Lung (tissue), 12 donors: ENCODE results near the gene UVSSA. TPM values are rescaled to one million over a fixed set of nuclear protein-coding genes. Genes with fewer than 3 reads are reported as not detected.

ENCODE experiments used
- ATAC-seq: fragments of 200-7000 bp; cut with Tn5 transposase; one replicate; pipeline ENCODE4 v1.9.1; 2020; ENCODE audit warnings: moderate number of reproducible peaks; ENCODE audit not compliant: insufficient read depth, low FRiP score
- DNase-seq, 3 donors: peaks; one replicate each; pipeline ENCODE4 v3.0.0-alpha.2; 2013 to 2017
- H3K27ac ChIP-seq, 2 donors: one replicate each; pipeline ENCODE4 v1.5.1; 2013; ENCODE audit warnings: mild to moderate bottlenecking in 2 of 2, moderate library complexity in 2 of 2, control low read depth in 1 of 2, inconsistent platforms in 1 of 2, low read depth in 1 of 2, low read length in 1 of 2
- H3K27me3 ChIP-seq, 3 donors: one replicate each; pipeline ENCODE4 v1.5.1; 2013; ENCODE audit warnings: low read length in 2 of 3; ENCODE audit not compliant: control insufficient read depth in 3 of 3, insufficient read depth in 3 of 3
- H3K36me3 ChIP-seq, 4 donors: one replicate each; pipeline ENCODE4 v1.5.1; 2013; ENCODE audit warnings: low read length in 4 of 4, mild to moderate bottlenecking in 1 of 4, moderate library complexity in 1 of 4; ENCODE audit not compliant: control insufficient read depth in 4 of 4, insufficient read depth in 4 of 4
- H3K4me1 ChIP-seq, 5 donors: one replicate each; pipeline ENCODE4 v1.5.1; 2013; ENCODE audit warnings: low read length in 5 of 5, mild to moderate bottlenecking in 2 of 5, moderate library complexity in 1 of 5; ENCODE audit not compliant: control insufficient read depth in 5 of 5, insufficient read depth in 5 of 5
- H3K4me3 ChIP-seq: one replicate; pipeline ENCODE4 v1.5.1; 2013; ENCODE audit warnings: mild to moderate bottlenecking, control low read depth, moderate library complexity
- H3K9ac ChIP-seq, 2 donors: one replicate each; pipeline ENCODE4 v1.5.1; 2013; ENCODE audit warnings: low read length in 2 of 2, control low read depth in 1 of 2; ENCODE audit not compliant: insufficient read depth in 1 of 2
- H3K9me3 ChIP-seq, 4 donors: one replicate each; pipeline ENCODE4 v1.5.1; 2013; ENCODE audit warnings: low read length in 3 of 4, mild to moderate bottlenecking in 1 of 4, moderate library complexity in 1 of 4; ENCODE audit not compliant: control insufficient read depth in 4 of 4, insufficient read depth in 3 of 4
- WGBS, 2 donors: extraction: QIAGEN DNeasy Blood & Tissue Kit; methylation state at CpG; one replicate each; pipeline ENCODE4 v1.1.7; 2013; 5-methylcytosine and 5-hydroxymethylcytosine counted together
- polyA plus RNA-seq, 2 donors: library from polyadenylated mRNA; stranded (reverse); fragments of 200-250 nt; gene quantifications; one replicate each; pipeline ENCODE4 v1.2.1, GENCODE V29; 2013
- total RNA-seq, 2 donors: library from RNA; depleted of rRNA in 1 of 2; stranded (reverse); fragments of >200 nt in 1 of 2; gene quantifications; one replicate each; pipeline ENCODE4 v1.2.1, GENCODE V29; 2014 to 2021
- TF ChIP-seq, protein P1 (sequence below): IDR thresholded peaks from 2 replicates; pipeline ENCODE4 v1.5.1; 2012; ENCODE audit warnings: mild to moderate bottlenecking; ENCODE audit errors: control extremely low read depth, extremely low read depth
- donor health status: control.
- donor health status: control.
- donor health status: Bipolar disorder and iron deficiency.
- donor health status: healthy.
- donor health status: DM: yes; HTN: yes; CAD: no.

The UVSSA gene
- total and polyA plus RNA-seq, 4 donors = 9.8 to 50.9 (median 17.7) TPM

DNA sequence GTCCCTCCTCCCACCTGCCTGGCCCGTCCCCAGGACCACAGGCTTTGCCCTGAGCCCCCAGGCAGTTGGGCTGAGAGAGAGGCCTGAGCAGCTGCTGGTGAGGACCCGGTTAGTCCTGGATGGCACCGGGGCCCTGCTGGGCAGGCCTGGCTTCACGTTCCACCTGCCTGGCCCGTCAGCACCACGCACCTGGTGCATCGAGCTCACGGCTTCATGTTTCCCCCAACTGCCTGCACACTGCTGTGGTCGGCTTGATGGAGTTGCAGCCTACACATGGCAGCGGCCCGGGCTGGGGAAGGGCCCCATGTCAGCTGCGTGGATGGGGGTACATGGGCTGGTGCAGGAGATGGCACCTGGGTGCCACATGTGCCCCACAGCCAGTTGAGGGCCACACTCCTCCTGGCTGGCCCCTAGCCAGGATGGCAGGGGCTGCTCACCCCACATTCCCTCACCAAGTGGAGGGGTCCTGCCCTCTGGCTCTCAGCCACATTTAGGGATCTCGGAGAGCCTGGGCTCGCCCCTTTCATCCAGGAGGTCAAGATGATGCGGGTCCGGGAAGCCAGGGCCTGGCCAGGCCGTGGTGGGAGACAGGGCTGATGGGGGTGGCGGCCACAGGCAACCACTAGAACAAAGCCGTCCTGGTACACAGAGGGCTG is 30.7 kb downstream of the UVSSA start:
- H3K9ac ChIP-seq = no peak overlapping the region
- DNase-seq (no peak), ATAC-seq (no peak)
- no peaks in the 10 kb centered on the region for H3K9me3 ChIP-seq
- WGBS, 2 donors = 92 to 97% methylated on average over 19 of the region's 19 CpGs
- peaks cover 0 to 60% (median 0%) of the 10 kb centered on the region in 4 donors for H3K36me3 ChIP-seq
- no peak overlapping the region for H3K27ac ChIP-seq
- H3K4me1 ChIP-seq = no peaks in the 10 kb centered on the region
- H3K27me3 ChIP-seq = no peaks in the 10 kb centered on the region
- TF ChIP-seq, protein P1, sequence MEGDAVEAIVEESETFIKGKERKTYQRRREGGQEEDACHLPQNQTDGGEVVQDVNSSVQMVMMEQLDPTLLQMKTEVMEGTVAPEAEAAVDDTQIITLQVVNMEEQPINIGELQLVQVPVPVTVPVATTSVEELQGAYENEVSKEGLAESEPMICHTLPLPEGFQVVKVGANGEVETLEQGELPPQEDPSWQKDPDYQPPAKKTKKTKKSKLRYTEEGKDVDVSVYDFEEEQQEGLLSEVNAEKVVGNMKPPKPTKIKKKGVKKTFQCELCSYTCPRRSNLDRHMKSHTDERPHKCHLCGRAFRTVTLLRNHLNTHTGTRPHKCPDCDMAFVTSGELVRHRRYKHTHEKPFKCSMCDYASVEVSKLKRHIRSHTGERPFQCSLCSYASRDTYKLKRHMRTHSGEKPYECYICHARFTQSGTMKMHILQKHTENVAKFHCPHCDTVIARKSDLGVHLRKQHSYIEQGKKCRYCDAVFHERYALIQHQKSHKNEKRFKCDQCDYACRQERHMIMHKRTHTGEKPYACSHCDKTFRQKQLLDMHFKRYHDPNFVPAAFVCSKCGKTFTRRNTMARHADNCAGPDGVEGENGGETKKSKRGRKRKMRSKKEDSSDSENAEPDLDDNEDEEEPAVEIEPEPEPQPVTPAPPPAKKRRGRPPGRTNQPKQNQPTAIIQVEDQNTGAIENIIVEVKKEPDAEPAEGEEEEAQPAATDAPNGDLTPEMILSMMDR = no peak
- H3K4me3 ChIP-seq = no peak overlapping the region

DNA sequence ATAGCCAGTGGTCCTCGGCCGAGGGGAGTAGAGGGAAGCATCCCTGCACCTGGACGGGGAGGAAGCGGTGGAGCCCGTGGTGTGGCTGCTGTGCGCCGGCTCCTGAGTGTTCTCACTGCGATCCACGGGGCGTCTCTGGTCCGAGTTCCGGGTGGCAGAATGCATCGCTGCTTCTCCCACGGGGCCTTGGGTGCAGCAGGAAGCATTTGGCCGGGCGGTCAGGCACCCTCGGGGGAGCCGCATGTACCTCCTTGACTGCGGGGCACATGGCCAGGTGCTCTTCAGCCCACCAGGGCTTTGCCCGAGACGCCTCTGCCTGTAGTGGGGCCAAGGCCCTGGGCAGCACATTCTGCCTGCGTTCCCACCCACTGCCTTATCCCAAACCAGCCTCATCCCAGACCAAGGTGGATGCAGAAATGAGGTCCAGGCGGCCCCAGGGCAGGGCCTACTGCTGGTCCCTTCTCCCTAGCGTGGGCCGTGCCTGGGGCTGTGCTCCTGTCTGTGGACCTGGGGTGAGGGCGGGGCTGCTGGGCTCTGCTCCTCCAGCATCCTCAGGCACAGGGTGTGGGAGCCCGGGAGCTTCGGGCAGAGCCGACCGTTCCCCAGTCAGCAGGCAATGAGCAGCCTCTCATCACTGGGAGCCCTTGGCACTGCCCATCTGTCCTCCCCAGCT is 31.7 kb downstream of the UVSSA start:
- ATAC-seq = no peak
- Histone ChIP-seq H3K36me3 (peaks cover 0 to 66% (median 0%) of the 10 kb centered on the region in 4 donors), H3K27me3 (no peaks in the 10 kb centered on the region), H3K4me3 (no peak overlapping the region), H3K27ac (no peak overlapping the region), H3K9me3 (no peaks in the 10 kb centered on the region), H3K4me1 (no peaks in the 10 kb centered on the region), H3K9ac (no peak overlapping the region)
- TF ChIP-seq, protein P1 = no peak
- 91% methylated on average over 30 of the region's 30 CpGs for WGBS, 2 donors
- DNase-seq = no peak

DNA sequence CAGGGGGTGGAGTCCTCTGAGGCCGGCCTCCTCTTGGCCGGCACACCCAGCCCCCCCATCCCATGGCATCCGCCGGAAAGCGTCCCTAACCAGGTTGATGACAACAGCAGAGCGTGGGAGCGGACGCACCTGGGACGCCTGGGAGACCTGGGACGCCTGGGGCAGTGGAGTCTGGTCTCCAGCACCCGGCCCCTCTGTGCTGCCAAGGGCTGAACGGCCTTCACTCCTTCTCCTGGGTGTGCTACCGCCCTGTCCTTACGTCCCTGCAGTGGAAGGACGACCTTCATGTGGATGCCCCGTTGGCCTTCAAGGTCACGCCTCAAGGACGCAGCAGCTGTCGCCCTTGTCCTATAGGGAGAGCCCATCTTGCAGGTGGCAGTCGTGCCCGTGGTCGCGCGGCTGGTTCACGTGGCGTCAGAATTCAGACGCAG is 32.4 kb downstream of the UVSSA start:
- WGBS, 2 donors = 91 to 97% methylated on average over 23 to 27 of the region's 27 CpGs
- Histone ChIP-seq H3K4me3 (no peak overlapping the region), H3K36me3 (peaks cover 0 to 72% (median 0%) of the 10 kb centered on the region in 4 donors), H3K27me3 (no peaks in the 10 kb centered on the region), H3K9me3 (no peaks in the 10 kb centered on the region), H3K9ac (no peak overlapping the region), H3K27ac (no peak overlapping the region), H3K4me1 (no peaks in the 10 kb centered on the region)
- DNase-seq (no peak), ATAC-seq (no peak)
- TF ChIP-seq, protein P1 = no peak
